Mammary epithelial cell (primary cell): Measurements from ENCODE around the gene TJP3.

ENCODE experiments used
- CTCF ChIP-seq, 2 donors: IDR thresholded peaks in 1 of 2; conservative IDR thresholded peaks in 1 of 2; 2 replicates each; pipeline ENCODE4 v1.5.1; 2011 to 2012; ENCODE audit warnings: inconsistent platforms in 2 of 2, low read length in 2 of 2, mild to moderate bottlenecking in 2 of 2, control low read depth in 1 of 2, low read depth in 1 of 2; ENCODE audit not compliant: insufficient read depth in 1 of 2; ENCODE audit errors: extremely low read depth in 1 of 2
- EZH2 ChIP-seq: IDR thresholded peaks from 2 replicates; pipeline ENCODE4 v1.6.1; 2012; ENCODE audit warnings: low read length, inconsistent platforms, borderline replicate concordance

- TF ChIP-seq CTCF (conservative IDR thresholded peaks at IDR 0.05 in 1 of 2, IDR thresholded peaks at IDR 0.05 in 1 of 2; ENCODE audit: extremely low read depth in 1 of 2, insufficient read depth in 1 of 2, low read depth in 1 of 2, low read length in 2 of 2) (no peak), EZH2 (no peak)
Measured at GRCh38 chr19:3710265-3710812, 2.2 kb downstream of the TJP3 start.
